Neural crest cell (in vitro differentiated cells): ENCODE results near the gene FMO1. TPM values are rescaled to one million over a fixed set of nuclear protein-coding genes. Genes with fewer than 3 reads are reported as not detected.
"Not testable (repeated sequence)": the region's sequence is repeated elsewhere in the genome, so short reads cannot be mapped to it uniquely, and the experiment has no call there.

Experiments
- DNase-seq: peaks from one replicate; pipeline ENCODE4 v3.0.0; 2021; ENCODE audit warnings: low read depth, mixed read lengths, low spot score
- H3K27ac Mint-ChIP-seq: one replicate; pipeline ENCODE4 v1.8.0; 2021; ENCODE audit warnings: mild to moderate bottlenecking, mixed read lengths; ENCODE audit not compliant: unreplicated experiment
- H3K27me3 Mint-ChIP-seq: 2 replicates; pipeline ENCODE4 v1.8.0; 2021; ENCODE audit warnings: low read depth, mild to moderate bottlenecking, mixed read lengths
- H3K36me3 Mint-ChIP-seq: 2 replicates; pipeline ENCODE4 v1.8.0; 2021; ENCODE audit warnings: low read depth, mild to moderate bottlenecking, mixed read lengths
- H3K4me1 Mint-ChIP-seq: 2 replicates; pipeline ENCODE4 v1.8.0; 2021; ENCODE audit warnings: mixed read lengths
- H3K4me3 Mint-ChIP-seq: one replicate; pipeline ENCODE4 v1.8.0; 2021; ENCODE audit warnings: mild to moderate bottlenecking, mixed read lengths
- H3K9me3 Mint-ChIP-seq: 2 replicates; pipeline ENCODE4 v1.8.0; 2021; ENCODE audit warnings: mixed read lengths
- total RNA-seq: library from RNA; stranded (reverse); gene quantifications from 2 replicates; pipeline ENCODE4 v1.2.1, GENCODE V29; 2021
- TF ChIP-seq, protein P1 (sequence below): fragments of 200-600 bp; sonication (generic); conservative IDR thresholded peaks from 2 replicates; pipeline ENCODE4 v1.5.0; 2021; ENCODE audit warnings: antibody characterized with exemption, mild to moderate bottlenecking

FMO1 gene
- total RNA-seq, 1 donor from 2014 or later, result not detected

DNA sequence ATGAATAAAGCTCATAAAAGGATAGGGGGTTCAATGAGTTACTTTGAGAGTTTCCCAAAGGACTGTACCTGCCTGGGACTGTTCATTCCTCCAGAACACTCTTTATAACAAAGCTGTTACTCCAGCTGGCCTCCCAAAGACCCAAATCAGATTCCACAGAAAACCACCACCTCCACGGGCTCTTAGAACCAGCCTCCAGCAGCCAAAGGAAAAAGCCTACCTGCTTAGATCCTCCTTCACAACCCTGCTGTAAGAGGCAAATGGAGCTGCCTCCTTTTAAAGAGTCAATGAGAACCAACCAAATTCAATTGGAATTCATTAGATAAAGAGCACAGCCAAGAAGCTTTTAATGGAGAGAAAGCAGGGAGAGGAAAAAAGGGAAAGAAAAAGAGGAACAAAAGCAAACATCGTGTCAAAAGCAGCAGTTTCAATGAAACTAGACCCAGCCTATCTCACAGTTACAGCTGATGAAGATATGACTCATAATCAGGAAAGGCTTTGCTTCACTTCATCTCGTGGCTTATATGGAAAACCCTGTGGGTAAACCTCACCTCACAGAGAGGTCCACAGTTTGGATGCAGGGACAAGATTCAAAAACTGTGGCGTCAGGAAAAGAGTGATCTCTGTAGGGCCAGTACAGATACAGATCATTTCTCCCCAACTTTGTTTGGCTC is 37.9 kb downstream of the FMO1 start:
- Mint-ChIP-seq H3K27ac (no peak overlapping the region), H3K4me3 (no peak overlapping the region), H3K36me3 (no peaks in the 10 kb centered on the region), H3K27me3 (no peaks in the 10 kb centered on the region), H3K9me3 (no peaks in the 10 kb centered on the region), H3K4me1 (no peaks in the 10 kb centered on the region)
- TF ChIP-seq, protein P1, sequence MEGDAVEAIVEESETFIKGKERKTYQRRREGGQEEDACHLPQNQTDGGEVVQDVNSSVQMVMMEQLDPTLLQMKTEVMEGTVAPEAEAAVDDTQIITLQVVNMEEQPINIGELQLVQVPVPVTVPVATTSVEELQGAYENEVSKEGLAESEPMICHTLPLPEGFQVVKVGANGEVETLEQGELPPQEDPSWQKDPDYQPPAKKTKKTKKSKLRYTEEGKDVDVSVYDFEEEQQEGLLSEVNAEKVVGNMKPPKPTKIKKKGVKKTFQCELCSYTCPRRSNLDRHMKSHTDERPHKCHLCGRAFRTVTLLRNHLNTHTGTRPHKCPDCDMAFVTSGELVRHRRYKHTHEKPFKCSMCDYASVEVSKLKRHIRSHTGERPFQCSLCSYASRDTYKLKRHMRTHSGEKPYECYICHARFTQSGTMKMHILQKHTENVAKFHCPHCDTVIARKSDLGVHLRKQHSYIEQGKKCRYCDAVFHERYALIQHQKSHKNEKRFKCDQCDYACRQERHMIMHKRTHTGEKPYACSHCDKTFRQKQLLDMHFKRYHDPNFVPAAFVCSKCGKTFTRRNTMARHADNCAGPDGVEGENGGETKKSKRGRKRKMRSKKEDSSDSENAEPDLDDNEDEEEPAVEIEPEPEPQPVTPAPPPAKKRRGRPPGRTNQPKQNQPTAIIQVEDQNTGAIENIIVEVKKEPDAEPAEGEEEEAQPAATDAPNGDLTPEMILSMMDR, result no peak
- no peak for DNase-seq

DNA sequence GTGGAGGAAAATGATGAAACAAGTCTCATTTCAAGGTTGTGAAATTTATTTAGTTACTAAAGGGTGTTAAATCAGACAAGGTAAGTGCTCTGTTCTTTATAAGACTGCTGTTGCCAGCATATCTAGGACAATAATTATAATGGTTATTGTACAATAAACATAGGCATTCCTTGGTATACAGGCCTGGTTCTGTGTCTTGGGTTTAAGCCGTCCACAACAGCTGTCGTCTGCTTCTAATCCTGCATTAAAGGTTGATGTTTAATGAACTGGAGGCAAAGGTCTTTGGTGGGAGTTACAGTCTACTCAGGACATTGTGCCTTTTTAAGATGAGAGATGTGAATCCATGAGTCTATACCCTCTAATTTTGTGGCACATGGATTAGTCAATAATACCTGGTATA is 42.3 kb downstream of the FMO1 start:
- Mint-ChIP-seq H3K36me3 (no peaks in the 10 kb centered on the region), H3K4me3 (no peak overlapping the region), H3K27ac (no peak overlapping the region), H3K9me3 (no peaks in the 10 kb centered on the region), H3K27me3 (no peaks in the 10 kb centered on the region), H3K4me1 (no peaks in the 10 kb centered on the region)
- no peak for DNase-seq
- TF ChIP-seq, protein P1, result no peak

GRCh38 chr1:171292799-171293198 is 44.5 kb downstream of the FMO1 start:
- Mint-ChIP-seq H3K4me1 (no peaks in the 10 kb centered on the region), H3K9me3 (no peaks in the 10 kb centered on the region), H3K27ac (no peak overlapping the region), H3K4me3 (no peak overlapping the region), H3K36me3 (no peaks in the 10 kb centered on the region), H3K27me3 (no peaks in the 10 kb centered on the region)
- TF ChIP-seq, protein P1, result no peak
- DNase-seq, result no peak

- not testable (repeated sequence) for H3K27me3 Mint-ChIP-seq, DNase-seq, H3K36me3 Mint-ChIP-seq, H3K4me3 Mint-ChIP-seq, H3K4me1 Mint-ChIP-seq, H3K9me3 Mint-ChIP-seq, H3K27ac Mint-ChIP-seq
Observed at GRCh38 chr1:171295383-171295782, 47.1 kb downstream of the FMO1 start.

GRCh38 chr1:171295821-171296220 is 47.5 kb downstream of the FMO1 start:
- no peak overlapping the region for H3K4me3 Mint-ChIP-seq

DNA sequence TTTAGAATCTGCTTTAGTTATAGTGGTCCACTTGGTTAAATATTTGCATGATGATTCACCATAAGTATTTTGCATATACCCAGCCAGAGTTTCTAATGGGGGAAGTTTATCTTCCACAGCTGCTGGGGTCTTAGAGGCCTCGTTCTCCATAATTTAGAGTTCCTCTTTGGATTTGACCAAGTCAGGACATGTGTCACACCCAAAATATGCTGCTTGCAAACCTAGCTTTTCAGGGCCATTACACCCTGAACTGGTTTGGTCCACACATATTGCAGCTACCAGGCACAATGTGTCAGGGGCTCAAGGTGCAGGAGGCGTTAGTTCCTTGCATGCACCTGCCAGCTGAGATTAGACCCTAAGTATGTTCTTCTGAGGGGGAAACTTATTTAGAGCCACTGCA is 48.6 kb downstream of the FMO1 start:
- H3K27ac Mint-ChIP-seq, result no peak overlapping the region
- DNase-seq, result no peak
- TF ChIP-seq, protein P1, result no peak
- H3K27me3 Mint-ChIP-seq, result no peaks in the 10 kb centered on the region
- peaks cover 7% of the 10 kb centered on the region for H3K9me3 Mint-ChIP-seq
- peaks cover 6% of the 10 kb centered on the region for H3K36me3 Mint-ChIP-seq
- H3K4me3 Mint-ChIP-seq, result no peak overlapping the region
- H3K4me1 Mint-ChIP-seq, result no peaks in the 10 kb centered on the region

More at GRCh38 chr1:171295821-171296220, 47.5 kb downstream of the FMO1 start:
- DNase-seq, result no peak
- Mint-ChIP-seq H3K9me3 (peaks cover 7% of the 10 kb centered on the region), H3K36me3 (peaks cover 6% of the 10 kb centered on the region), H3K4me1 (no peaks in the 10 kb centered on the region), H3K27ac (no peak overlapping the region), H3K27me3 (no peaks in the 10 kb centered on the region)
- TF ChIP-seq, protein P1, result no peak
